Measurements from ENCODE around the gene STRADB.

- TF ChIP-seq CTCF (IDR thresholded peaks at IDR 0.05 in 4 of 5, conservative IDR thresholded peaks at IDR 0.05 in 1 of 5) = no peak
- no peak for TF ChIP-seq POLR2A (IDR thresholded peaks at IDR 0.05)
Observed at GRCh38 chr2:201496785-201497184, 45.2 kb downstream of the STRADB start.

All from gastrocnemius medialis (tissue), 4 donors.